HepG2 (cell line): ENCODE data around the gene IGFLR1. TPM values are rescaled to one million over a fixed set of nuclear protein-coding genes. Genes with fewer than 3 reads are reported as not detected.
A peak's percentile ranks its signal among the peaks of the same experiment; 100 is the strongest.

ENCODE experiments used
- CBX5 ChIP-seq: sonication (generic); formaldehyde crosslinking; IDR thresholded peaks from 2 replicates; pipeline ENCODE4 v1.4.0; 2020; ENCODE audit warnings: missing genetic modification reagents, borderline replicate concordance
- GATA4 ChIP-seq: sonication (generic); IDR thresholded peaks from 2 replicates; pipeline ENCODE4 v1.6.1; 2016; ENCODE audit warnings: antibody characterized with exemption, low read depth, borderline replicate concordance
- KAT7 ChIP-seq: IDR thresholded peaks from 2 replicates; pipeline ENCODE4 v1.6.1; 2018; ENCODE audit warnings: borderline replicate concordance, missing compliant biosample characterization
- MLLT10 ChIP-seq: sonication (generic); formaldehyde crosslinking; IDR thresholded peaks from 2 replicates; pipeline ENCODE4 v1.4.0; 2020; ENCODE audit warnings: missing genetic modification reagents
- NFKB2 ChIP-seq: sonication (generic); formaldehyde crosslinking; IDR thresholded peaks from 2 replicates; pipeline ENCODE4 v1.4.0; 2020; ENCODE audit warnings: missing genetic modification reagents, borderline replicate concordance
- NR3C1 ChIP-seq: sonication (generic); formaldehyde crosslinking; IDR thresholded peaks from 2 replicates; pipeline ENCODE4 v1.4.0; 2020; ENCODE audit warnings: missing genetic modification reagents
- SAP130 ChIP-seq: IDR thresholded peaks from 2 replicates; pipeline ENCODE4 v1.6.1; 2016; ENCODE audit warnings: low read depth
- SMAD9 ChIP-seq: sonication (generic); formaldehyde crosslinking; IDR thresholded peaks from 2 replicates; pipeline ENCODE4 v1.5.1; 2020; ENCODE audit warnings: mild to moderate bottlenecking, missing genetic modification reagents
- ZFP36L1 ChIP-seq: sonication (generic); formaldehyde crosslinking; IDR thresholded peaks from 2 replicates; pipeline ENCODE4 v1.8.0; 2022; ENCODE audit warnings: mild to moderate bottlenecking, missing genetic modification reagents, moderate library complexity
- ZNF136 ChIP-seq: sonication (generic); formaldehyde crosslinking; IDR thresholded peaks from 2 replicates; pipeline ENCODE4 v1.8.1; 2022; ENCODE audit warnings: low read depth, mild to moderate bottlenecking, moderate library complexity, missing genetic modification reagents
- ZNF232 ChIP-seq: sonication (generic); formaldehyde crosslinking; IDR thresholded peaks from 2 replicates; pipeline ENCODE4 v1.4.0; 2020; ENCODE audit warnings: missing genetic modification reagents, borderline replicate concordance
- ZNF263 ChIP-seq: sonication (generic); formaldehyde crosslinking; IDR thresholded peaks from 2 replicates; pipeline ENCODE4 v1.4.0; 2020; ENCODE audit warnings: missing genetic modification reagents
- ZNF264 ChIP-seq: sonication (generic); formaldehyde crosslinking; IDR thresholded peaks from 2 replicates; pipeline ENCODE4 v1.4.0; 2020; ENCODE audit warnings: missing genetic modification reagents
- ZNF772 ChIP-seq: sonication (generic); formaldehyde crosslinking; IDR thresholded peaks from 2 replicates; pipeline ENCODE4 v1.5.0; 2020; ENCODE audit warnings: mild to moderate bottlenecking, missing genetic modification reagents
- ZNF878 ChIP-seq: sonication (generic); formaldehyde crosslinking; IDR thresholded peaks from 2 replicates; pipeline ENCODE4 v1.8.1; 2023; ENCODE audit warnings: mild to moderate bottlenecking, missing genetic modification reagents, moderate library complexity
- polyA plus RNA-seq, 8 experiments: library from polyadenylated mRNA; depleted of rRNA in 3 of 8; stranded (reverse) in 7 of 8; unstranded in 1 of 8; fragments of >200 nt; fragmentation: Illumina TruSeq in 4 of 8; extraction: Trizol in 4 of 8; gene quantifications; 2 replicates each; pipeline versions ENCODE4 v1.2.1 to v1.2.3, GENCODE V29; 2011 to 2016; ENCODE audit warnings: low read depth in 4 of 8, missing spikeins in 1 of 8, mixed read lengths in 1 of 8; ENCODE audit not compliant: insufficient read depth in 1 of 8
- total RNA-seq, 5 experiments: library from RNA; depleted of rRNA; stranded (reverse); fragments of >200 nt; fragmentation: Illumina TruSeq; extraction: Trizol; gene quantifications; 2 replicates each; pipeline ENCODE4 v1.2.3, GENCODE V29; 2016; ENCODE audit warnings: low read depth in 1 of 5
- TF ChIP-seq, protein P1 (sequence below): sonication (generic); formaldehyde crosslinking; IDR thresholded peaks from 2 replicates; pipeline ENCODE4 v1.4.0; 2020; ENCODE audit warnings: missing genetic modification reagents, borderline replicate concordance
- TF ChIP-seq, protein P2 (sequence below): sonication (generic); formaldehyde crosslinking; IDR thresholded peaks from 2 replicates; pipeline ENCODE4 v1.9.0; 2021; ENCODE audit warnings: missing genetic modification reagents, mild to moderate bottlenecking, borderline replicate concordance
- TF ChIP-seq, protein P3 (sequence below): sonication (generic); formaldehyde crosslinking; IDR thresholded peaks from 2 replicates; pipeline ENCODE4 v1.4.0; 2020; ENCODE audit warnings: mild to moderate bottlenecking, missing genetic modification reagents

The IGFLR1 gene
- total and polyA plus RNA-seq, 2 of the 13 experiments (the other 11 are each of a cell fraction or from before 2014, with no cell fraction given) = 5.4 to 8.9 TPM

DNA sequence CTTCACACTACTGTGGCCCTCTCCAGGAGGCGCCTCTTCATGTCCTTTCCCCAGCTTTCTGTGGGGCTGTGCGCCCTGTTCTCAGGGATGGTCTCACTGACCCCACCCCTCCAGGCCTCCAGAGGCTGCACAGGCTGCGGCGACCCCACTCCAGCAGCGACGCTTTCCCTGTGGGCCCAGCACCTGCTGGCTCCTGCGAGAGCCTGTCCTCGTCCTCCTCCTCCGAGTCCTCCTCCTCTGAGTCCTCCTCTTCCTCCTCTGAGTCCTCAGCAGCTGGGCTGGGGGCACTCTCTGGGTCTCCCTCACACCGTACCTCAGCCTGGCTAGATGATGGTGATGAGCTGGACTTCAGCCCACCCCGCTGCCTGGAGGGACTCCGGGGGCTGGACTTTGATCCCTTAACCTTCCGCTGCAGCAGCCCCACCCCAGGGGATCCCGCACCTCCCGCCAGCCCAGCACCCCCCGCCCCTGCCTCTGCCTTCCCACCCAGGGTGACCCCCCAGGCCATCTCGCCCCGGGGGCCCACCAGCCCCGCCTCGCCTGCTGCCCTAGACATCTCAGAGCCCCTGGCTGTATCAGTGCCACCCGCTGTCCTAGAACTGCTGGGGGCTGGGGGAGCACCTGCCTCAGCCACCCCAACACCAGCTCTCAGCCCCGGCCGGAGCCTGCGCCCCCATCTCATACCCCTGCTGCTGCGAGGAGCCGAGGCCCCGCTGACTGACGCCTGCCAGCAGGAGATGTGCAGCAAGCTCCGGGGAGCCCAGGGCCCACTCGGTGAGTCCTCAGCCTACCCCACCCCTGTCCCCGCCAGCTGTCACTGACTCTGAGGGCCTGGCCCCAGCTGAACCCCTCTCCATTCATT, 44.3 kb upstream of the IGFLR1 start (continued):
- TF ChIP-seq, protein P1, sequence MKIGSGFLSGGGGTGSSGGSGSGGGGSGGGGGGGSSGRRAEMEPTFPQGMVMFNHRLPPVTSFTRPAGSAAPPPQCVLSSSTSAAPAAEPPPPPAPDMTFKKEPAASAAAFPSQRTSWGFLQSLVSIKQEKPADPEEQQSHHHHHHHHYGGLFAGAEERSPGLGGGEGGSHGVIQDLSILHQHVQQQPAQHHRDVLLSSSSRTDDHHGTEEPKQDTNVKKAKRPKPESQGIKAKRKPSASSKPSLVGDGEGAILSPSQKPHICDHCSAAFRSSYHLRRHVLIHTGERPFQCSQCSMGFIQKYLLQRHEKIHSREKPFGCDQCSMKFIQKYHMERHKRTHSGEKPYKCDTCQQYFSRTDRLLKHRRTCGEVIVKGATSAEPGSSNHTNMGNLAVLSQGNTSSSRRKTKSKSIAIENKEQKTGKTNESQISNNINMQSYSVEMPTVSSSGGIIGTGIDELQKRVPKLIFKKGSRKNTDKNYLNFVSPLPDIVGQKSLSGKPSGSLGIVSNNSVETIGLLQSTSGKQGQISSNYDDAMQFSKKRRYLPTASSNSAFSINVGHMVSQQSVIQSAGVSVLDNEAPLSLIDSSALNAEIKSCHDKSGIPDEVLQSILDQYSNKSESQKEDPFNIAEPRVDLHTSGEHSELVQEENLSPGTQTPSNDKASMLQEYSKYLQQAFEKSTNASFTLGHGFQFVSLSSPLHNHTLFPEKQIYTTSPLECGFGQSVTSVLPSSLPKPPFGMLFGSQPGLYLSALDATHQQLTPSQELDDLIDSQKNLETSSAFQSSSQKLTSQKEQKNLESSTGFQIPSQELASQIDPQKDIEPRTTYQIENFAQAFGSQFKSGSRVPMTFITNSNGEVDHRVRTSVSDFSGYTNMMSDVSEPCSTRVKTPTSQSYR (CRISPR knock-in tag) = no peak
- TF ChIP-seq CBX5 (CRISPR knock-in tag) = no peak
- no peak for TF ChIP-seq KAT7 (CRISPR knock-in tag)
- no peak for TF ChIP-seq SMAD9
- TF ChIP-seq ZNF264 (CRISPR knock-in tag) = no peak
- TF ChIP-seq, protein P2, sequence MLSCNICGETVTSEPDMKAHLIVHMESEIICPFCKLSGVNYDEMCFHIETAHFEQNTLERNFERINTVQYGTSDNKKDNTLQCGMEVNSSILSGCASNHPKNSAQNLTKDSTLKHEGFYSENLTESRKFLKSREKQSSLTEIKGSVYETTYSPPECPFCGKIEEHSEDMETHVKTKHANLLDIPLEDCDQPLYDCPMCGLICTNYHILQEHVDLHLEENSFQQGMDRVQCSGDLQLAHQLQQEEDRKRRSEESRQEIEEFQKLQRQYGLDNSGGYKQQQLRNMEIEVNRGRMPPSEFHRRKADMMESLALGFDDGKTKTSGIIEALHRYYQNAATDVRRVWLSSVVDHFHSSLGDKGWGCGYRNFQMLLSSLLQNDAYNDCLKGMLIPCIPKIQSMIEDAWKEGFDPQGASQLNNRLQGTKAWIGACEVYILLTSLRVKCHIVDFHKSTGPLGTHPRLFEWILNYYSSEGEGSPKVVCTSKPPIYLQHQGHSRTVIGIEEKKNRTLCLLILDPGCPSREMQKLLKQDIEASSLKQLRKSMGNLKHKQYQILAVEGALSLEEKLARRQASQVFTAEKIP (CRISPR knock-in tag) = no peak
- TF ChIP-seq, protein P3, sequence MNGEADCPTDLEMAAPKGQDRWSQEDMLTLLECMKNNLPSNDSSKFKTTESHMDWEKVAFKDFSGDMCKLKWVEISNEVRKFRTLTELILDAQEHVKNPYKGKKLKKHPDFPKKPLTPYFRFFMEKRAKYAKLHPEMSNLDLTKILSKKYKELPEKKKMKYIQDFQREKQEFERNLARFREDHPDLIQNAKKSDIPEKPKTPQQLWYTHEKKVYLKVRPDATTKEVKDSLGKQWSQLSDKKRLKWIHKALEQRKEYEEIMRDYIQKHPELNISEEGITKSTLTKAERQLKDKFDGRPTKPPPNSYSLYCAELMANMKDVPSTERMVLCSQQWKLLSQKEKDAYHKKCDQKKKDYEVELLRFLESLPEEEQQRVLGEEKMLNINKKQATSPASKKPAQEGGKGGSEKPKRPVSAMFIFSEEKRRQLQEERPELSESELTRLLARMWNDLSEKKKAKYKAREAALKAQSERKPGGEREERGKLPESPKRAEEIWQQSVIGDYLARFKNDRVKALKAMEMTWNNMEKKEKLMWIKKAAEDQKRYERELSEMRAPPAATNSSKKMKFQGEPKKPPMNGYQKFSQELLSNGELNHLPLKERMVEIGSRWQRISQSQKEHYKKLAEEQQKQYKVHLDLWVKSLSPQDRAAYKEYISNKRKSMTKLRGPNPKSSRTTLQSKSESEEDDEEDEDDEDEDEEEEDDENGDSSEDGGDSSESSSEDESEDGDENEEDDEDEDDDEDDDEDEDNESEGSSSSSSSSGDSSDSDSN (CRISPR knock-in tag) = no peak
- TF ChIP-seq ZNF136 (CRISPR knock-in tag) = 0 out of 2 replicates have a peak, but pooled peaks have one; percentile 38
- no peak for TF ChIP-seq ZNF232 (CRISPR knock-in tag)
- peak; percentile 22; the same call in 1 of the 2 replicates for TF ChIP-seq NFKB2 (CRISPR knock-in tag)
- TF ChIP-seq NR3C1 (CRISPR knock-in tag) = no peak
- TF ChIP-seq ZNF878 (CRISPR knock-in tag) = no peak
- 0 out of 2 replicates have a peak, but pooled peaks have one; percentile 46 for TF ChIP-seq ZNF772 (CRISPR knock-in tag)
- peak; percentile 23; the same call in 1 of the 2 replicates for TF ChIP-seq SAP130
- TF ChIP-seq GATA4 = no peak
- TF ChIP-seq ZNF263 (CRISPR knock-in tag) = peak; percentile 99
- TF ChIP-seq MLLT10 = no peak
- no peak for TF ChIP-seq ZFP36L1 (CRISPR knock-in tag)
